Neuronal stem cell (in vitro differentiated cells): Measurements from ENCODE around the gene GALNT14.

Experiments used
- DNase-seq: peaks from one replicate; pipeline ENCODE4 v3.0.0-alpha.2; 2013; ENCODE audit warnings: low spot score
- H2AFZ ChIP-seq: one replicate; pipeline ENCODE4 v1.6.1; 2013; ENCODE audit warnings: mild to moderate bottlenecking, low read length, inconsistent platforms
- H2AK5ac ChIP-seq: 2 replicates; pipeline ENCODE4 v1.6.1; 2013; ENCODE audit warnings: low read depth, mild to moderate bottlenecking, inconsistent platforms, low read length, moderate library complexity, mixed read lengths
- H2BK120ac ChIP-seq: 2 replicates; pipeline ENCODE4 v1.6.1; 2013; ENCODE audit warnings: low read depth, mild to moderate bottlenecking, inconsistent platforms, low read length, moderate library complexity, mixed read lengths
- H2BK12ac ChIP-seq: one replicate; pipeline ENCODE4 v1.6.1; 2013; ENCODE audit warnings: low read length, inconsistent platforms
- H2BK15ac ChIP-seq: 2 replicates; pipeline ENCODE4 v1.6.1; 2013; ENCODE audit warnings: mild to moderate bottlenecking, low read length, inconsistent platforms, mixed read lengths
- H2BK5ac ChIP-seq: one replicate; pipeline ENCODE4 v1.6.1; 2013; ENCODE audit warnings: inconsistent platforms, mild to moderate bottlenecking, low read length, moderate library complexity
- H3K14ac ChIP-seq: one replicate; pipeline ENCODE4 v1.6.1; 2013; ENCODE audit warnings: low read length, inconsistent platforms
- H3K18ac ChIP-seq: 2 replicates; pipeline ENCODE4 v1.6.1; 2013; ENCODE audit warnings: low read length, inconsistent platforms
- H3K23ac ChIP-seq: 2 replicates; pipeline ENCODE4 v1.6.1; 2013; ENCODE audit warnings: low read depth, mild to moderate bottlenecking, mixed read lengths, low read length, inconsistent platforms; ENCODE audit not compliant: poor library complexity
- H3K27ac ChIP-seq: replicated peaks from 3 replicates; pipeline ENCODE4 v1.5.1; 2013; ENCODE audit warnings: low read length, inconsistent platforms
- H3K27me3 ChIP-seq, 3 experiments: 2 replicates each; pipeline ENCODE4 v1.6.1; 2013; ENCODE audit warnings: low read length in 3 of 3, mild to moderate bottlenecking in 2 of 3, inconsistent platforms in 1 of 3, low read depth in 1 of 3, mixed read lengths in 1 of 3, moderate library complexity in 1 of 3; ENCODE audit not compliant: control insufficient read depth in 3 of 3, insufficient read depth in 3 of 3
- H3K36me3 ChIP-seq, 2 donors: replicated peaks in 1 of 2; 2 replicates each; pipeline ENCODE4 v1.6.1; 2013; ENCODE audit warnings: low read length in 2 of 2; ENCODE audit not compliant: control insufficient read depth in 2 of 2, insufficient read depth in 2 of 2
- H3K4ac ChIP-seq: 2 replicates; pipeline ENCODE4 v1.6.1; 2013; ENCODE audit warnings: inconsistent platforms, mild to moderate bottlenecking, low read length, moderate library complexity
- H3K4me1 ChIP-seq, 2 donors: 1 replicate in 1 of 2; 2 replicates in 1 of 2; pipeline ENCODE4 v1.6.1; 2013; ENCODE audit warnings: low read length in 2 of 2, low read depth in 1 of 2; ENCODE audit not compliant: control insufficient read depth in 2 of 2, insufficient read depth in 1 of 2
- H3K4me2 ChIP-seq: one replicate; pipeline ENCODE4 v1.6.1; 2013; ENCODE audit warnings: mild to moderate bottlenecking, low read length, inconsistent platforms; ENCODE audit not compliant: insufficient read depth, poor library complexity, severe bottlenecking
- H3K4me3 ChIP-seq, 2 donors: 2 replicates each; pipeline ENCODE4 v1.5.1; 2013; ENCODE audit warnings: low read length in 2 of 2, mild to moderate bottlenecking in 2 of 2, inconsistent platforms in 1 of 2, moderate library complexity in 1 of 2
- H3K79me1 ChIP-seq: one replicate; pipeline ENCODE4 v1.6.1; 2013; ENCODE audit warnings: low read depth, mild to moderate bottlenecking, inconsistent platforms, low read length, moderate library complexity
- H3K9ac ChIP-seq: one replicate; pipeline ENCODE4 v1.6.1; 2013; ENCODE audit warnings: mild to moderate bottlenecking, low read depth, low read length, inconsistent platforms; ENCODE audit not compliant: poor library complexity
- H3K9me3 ChIP-seq, 2 donors: replicated peaks in 1 of 2; 2 replicates each; pipeline versions ENCODE3 to v1.6.1; 2013; ENCODE audit warnings: low read length in 2 of 2, mild to moderate bottlenecking in 2 of 2, inconsistent platforms in 1 of 2, low read depth in 1 of 2, mixed read lengths in 1 of 2, moderate library complexity in 1 of 2; ENCODE audit not compliant: control insufficient read depth in 2 of 2, insufficient read depth in 1 of 2
- H4K8ac ChIP-seq: one replicate; pipeline ENCODE4 v1.6.1; 2013; ENCODE audit warnings: low read depth, mild to moderate bottlenecking, inconsistent platforms, low read length, moderate library complexity
- H4K91ac ChIP-seq: one replicate; pipeline ENCODE4 v1.6.1; 2013; ENCODE audit warnings: low read length, low read depth, mild to moderate bottlenecking, inconsistent platforms; ENCODE audit not compliant: poor library complexity
- WGBS, 2 donors: extraction: QIAGEN DNeasy Blood & Tissue Kit; methylation state at CpG; one replicate each; pipeline ENCODE4 v1.1.7; 2013; ENCODE audit warnings: missing lambda C conversion rate in 2 of 2, mixed read lengths in 1 of 2; ENCODE audit not compliant: insufficient read length in 2 of 2, insufficient replicate concordance in 1 of 2; ENCODE audit errors: extremely low coverage in 2 of 2; 5-methylcytosine and 5-hydroxymethylcytosine counted together

The GALNT14 gene

GRCh38 chr2:31053929-31054782 is 84.1 kb downstream of the GALNT14 start:
- H2BK12ac ChIP-seq, result no peak overlapping the region

GRCh38 chr2:31052284-31052683 is 86.0 kb downstream of the GALNT14 start:
- peak overlapping the region; percentile 18 for H3K9ac ChIP-seq

More at GRCh38 chr2:31053929-31054782, 84.1 kb downstream of the GALNT14 start:
- no peaks in the 10 kb centered on the region for H3K36me3 ChIP-seq
- H3K4me1 ChIP-seq, result no peaks in the 10 kb centered on the region
- H2AK5ac ChIP-seq, result no peak overlapping the region
- H3K27ac ChIP-seq, result no peak overlapping the region
- H2BK120ac ChIP-seq, result no peak overlapping the region
- no peak overlapping the region for H4K8ac ChIP-seq
- no peak overlapping the region for H3K4me3 ChIP-seq
- no CpG with 5 or more reads among the region's 6 CpGs for WGBS, 2 donors
- H2BK15ac ChIP-seq, result no peak overlapping the region
- H3K18ac ChIP-seq, result no peak overlapping the region
- no peak overlapping the region for H3K9ac ChIP-seq
- H2AFZ ChIP-seq, result no peak overlapping the region
- H3K14ac ChIP-seq, result no peak overlapping the region
- no peaks in the 10 kb centered on the region for H3K9me3 ChIP-seq
- DNase-seq, result no peak
- H3K4me2 ChIP-seq, result no peak overlapping the region
- H3K4ac ChIP-seq, result no peak overlapping the region
- H3K79me1 ChIP-seq, result no peaks in the 10 kb centered on the region
- no peak overlapping the region for H4K91ac ChIP-seq
- H3K27me3 ChIP-seq, result no peaks in the 10 kb centered on the region
- no peak overlapping the region for H3K23ac ChIP-seq
- no peak overlapping the region for H2BK5ac ChIP-seq

GRCh38 chr2:31051258-31052140 is 86.7 kb downstream of the GALNT14 start:
- no peaks in the 10 kb centered on the region for H3K9me3 ChIP-seq
- DNase-seq, result no peak
- H4K91ac ChIP-seq, result no peak overlapping the region

More at GRCh38 chr2:31052284-31052683, 86.0 kb downstream of the GALNT14 start:
- Histone ChIP-seq H3K27ac (no peak overlapping the region), H2BK120ac (no peak overlapping the region), H3K9me3 (no peaks in the 10 kb centered on the region), H2BK15ac (no peak overlapping the region), H3K4ac (no peak overlapping the region), H3K23ac (no peak overlapping the region), H2BK5ac (no peak overlapping the region), H3K4me2 (no peak overlapping the region), H2AFZ (no peak overlapping the region), H3K79me1 (no peaks in the 10 kb centered on the region), H2AK5ac (no peak overlapping the region), H3K36me3 (no peaks in the 10 kb centered on the region), H3K4me3 (no peak overlapping the region), H3K4me1 (no peaks in the 10 kb centered on the region), H2BK12ac (no peak overlapping the region), H4K91ac (no peak overlapping the region), H3K18ac (no peak overlapping the region), H3K14ac (no peak overlapping the region), H3K27me3 (no peaks in the 10 kb centered on the region), H4K8ac (no peak overlapping the region)
- no peak for DNase-seq
- WGBS, 2 donors, result no CpG with 5 or more reads among the region's 5 CpGs

More at GRCh38 chr2:31051258-31052140, 86.7 kb downstream of the GALNT14 start:
- no peak overlapping the region for H2BK12ac ChIP-seq
- H3K18ac ChIP-seq, result no peak overlapping the region
- no peak overlapping the region for H2BK15ac ChIP-seq
- H3K4me3 ChIP-seq, result peak overlapping the region in 1 of 2 donors; percentile 37
- peak overlapping the region; percentile 18 for H3K9ac ChIP-seq
- no peak overlapping the region for H4K8ac ChIP-seq
- no peak overlapping the region for H3K27ac ChIP-seq
- no peak overlapping the region for H2BK120ac ChIP-seq
- no peak overlapping the region for H3K23ac ChIP-seq
- no peaks in the 10 kb centered on the region for H3K4me1 ChIP-seq
- no peak overlapping the region for H2BK5ac ChIP-seq
- H2AFZ ChIP-seq, result no peak overlapping the region
- H3K27me3 ChIP-seq, result no peaks in the 10 kb centered on the region
- H3K4me2 ChIP-seq, result no peak overlapping the region
- no peak overlapping the region for H3K4ac ChIP-seq
- H3K79me1 ChIP-seq, result no peaks in the 10 kb centered on the region
- H3K36me3 ChIP-seq, result no peaks in the 10 kb centered on the region
- WGBS, 2 donors, result no CpG with 5 or more reads among the region's 9 CpGs
- H3K14ac ChIP-seq, result no peak overlapping the region
- H2AK5ac ChIP-seq, result no peak overlapping the region
